NT2/D1 (cell line): ENCODE measurements around the gene RNASE11.

Experiments
- SUZ12 ChIP-seq: IDR thresholded peaks from 2 replicates; pipeline ENCODE4 v1.6.1; 2011; ENCODE audit not compliant: insufficient read length, insufficient read depth; ENCODE audit errors: extremely low read depth
- YY1 ChIP-seq: IDR thresholded peaks from 2 replicates; pipeline ENCODE4 v1.6.1; 2011; ENCODE audit not compliant: insufficient read length, insufficient read depth
- ZNF274 ChIP-seq: IDR thresholded peaks from 2 replicates; pipeline ENCODE4 v1.6.1; 2011; ENCODE audit warnings: mild to moderate bottlenecking, low read depth, low read length

DNA sequence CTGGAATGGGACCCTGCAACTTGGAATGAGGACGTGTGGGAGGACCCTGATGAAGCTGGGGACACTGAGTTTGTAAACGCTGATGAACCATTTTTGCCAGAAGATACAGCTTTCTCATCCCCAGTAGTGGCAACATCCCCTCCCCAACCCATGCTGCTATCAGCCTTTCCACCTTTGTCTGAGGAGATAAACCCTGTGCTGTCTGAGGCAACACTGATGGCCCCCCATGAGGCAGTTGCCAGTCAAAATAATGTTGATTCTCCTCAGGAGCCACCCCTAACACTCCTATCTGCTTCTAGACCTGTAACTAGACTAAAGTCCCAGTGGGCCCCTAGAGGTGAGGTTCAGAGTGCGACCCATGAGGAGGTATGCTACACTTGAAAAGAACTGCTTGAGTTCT is 19.4 kb downstream of the RNASE11 start:
- no peak for TF ChIP-seq SUZ12
- TF ChIP-seq YY1 = no peak
- TF ChIP-seq ZNF274 = 0 out of 2 replicates have a peak, but pooled peaks have one; percentile 21
